GM23338 (cell line): ENCODE data around the gene TMEM209. TPM values are rescaled to one million over a fixed set of nuclear protein-coding genes. Genes with fewer than 3 reads are reported as not detected.

Experiments
- ATAC-seq: fragments of 200-7000 bp; cut with Tn5 transposase; 3 replicates; pipeline ENCODE4 v1.9.1; 2020
- DNase-seq: peaks from one replicate; pipeline ENCODE4 v3.0.0-alpha.2; 2015; ENCODE audit warnings: low spot score
- H2AFZ ChIP-seq: fragments of 200-600 bp; sonication (generic); 2 replicates; pipeline ENCODE4 v1.8.0; 2016; ENCODE audit warnings: antibody characterized with exemption, mild to moderate bottlenecking, moderate library complexity
- H3F3A ChIP-seq: fragments of 200-600 bp; sonication (generic); replicated peaks from 2 replicates; pipeline ENCODE4 v1.8.0; 2017; ENCODE audit warnings: antibody characterized with exemption, mixed run types, low read depth
- H3K27ac ChIP-seq: fragments of 200-600 bp; sonication (generic); 2 replicates; pipeline ENCODE4 v1.6.1; 2016; ENCODE audit warnings: low read depth
- H3K27me3 ChIP-seq: fragments of 200-600 bp; sonication (generic); 2 replicates; pipeline ENCODE4 v1.8.0; 2016; ENCODE audit warnings: mild to moderate bottlenecking, mixed run types, moderate library complexity; ENCODE audit not compliant: insufficient read depth
- H3K36me3 ChIP-seq: fragments of 200-600 bp; sonication (generic); 2 replicates; pipeline ENCODE4 v1.8.0; 2016; ENCODE audit warnings: mild to moderate bottlenecking; ENCODE audit not compliant: insufficient read depth
- H3K4me1 ChIP-seq: fragments of 200-600 bp; sonication (generic); 2 replicates; pipeline ENCODE4 v1.8.0; 2016; ENCODE audit warnings: mild to moderate bottlenecking, moderate library complexity; ENCODE audit not compliant: insufficient read depth
- H3K4me2 ChIP-seq: fragments of 200-600 bp; sonication (generic); 2 replicates; pipeline ENCODE4 v1.7.1; 2017; ENCODE audit warnings: mixed run types
- H3K4me3 ChIP-seq: fragments of 200-600 bp; sonication (generic); 2 replicates; pipeline ENCODE4 v1.6.1; 2016; ENCODE audit warnings: mixed run types
- H3K79me2 ChIP-seq: fragments of 200-600 bp; sonication (generic); replicated peaks from 2 replicates; pipeline ENCODE4 v1.8.0; 2017; ENCODE audit warnings: mild to moderate bottlenecking; ENCODE audit not compliant: insufficient read depth
- H3K9me2 ChIP-seq: fragments of 200-600 bp; sonication (generic); 2 replicates; pipeline ENCODE4 v1.8.0; 2017; ENCODE audit not compliant: insufficient read depth
- H4K20me1 ChIP-seq: fragments of 200-600 bp; sonication (generic); replicated peaks from 2 replicates; pipeline ENCODE4 v1.8.0; 2017; ENCODE audit warnings: mild to moderate bottlenecking; ENCODE audit not compliant: insufficient read depth
- H3K27ac Mint-ChIP-seq: 2 replicates; pipeline ENCODE4 v1.8.0; 2020; ENCODE audit warnings: inconsistent platforms, mild to moderate bottlenecking, moderate library complexity, mixed read lengths
- H3K27me3 Mint-ChIP-seq: 3 replicates; pipeline ENCODE4 v1.8.0; 2022; ENCODE audit warnings: low read depth, mild to moderate bottlenecking, moderate library complexity, mixed read lengths, inconsistent platforms; ENCODE audit not compliant: insufficient read depth, poor library complexity
- H3K36me3 Mint-ChIP-seq: 3 replicates; pipeline ENCODE4 v1.8.0; 2021; ENCODE audit warnings: low read depth, mild to moderate bottlenecking, inconsistent platforms, moderate library complexity, mixed read lengths
- H3K4me1 Mint-ChIP-seq: 3 replicates; pipeline ENCODE4 v1.8.0; 2020; ENCODE audit warnings: mild to moderate bottlenecking, inconsistent platforms, mixed read lengths
- H3K4me3 Mint-ChIP-seq: 3 replicates; pipeline ENCODE4 v1.8.0; 2021; ENCODE audit warnings: moderate library complexity, mild to moderate bottlenecking, inconsistent platforms, mixed read lengths
- H3K9me3 Mint-ChIP-seq: 3 replicates; pipeline ENCODE4 v1.8.0; 2020; ENCODE audit warnings: moderate library complexity, mild to moderate bottlenecking, inconsistent platforms, mixed read lengths
- EZH2 ChIP-seq: fragments of 200-600 bp; sonication (generic); IDR thresholded peaks from one replicate; pipeline ENCODE4 v1.8.0; 2017; ENCODE audit warnings: antibody characterized with exemption, mild to moderate bottlenecking, low read depth; ENCODE audit not compliant: unreplicated experiment
- JUNB ChIP-seq: IDR thresholded peaks from one replicate; pipeline ENCODE4 v1.6.1; 2016; ENCODE audit warnings: antibody characterized with exemption; ENCODE audit not compliant: unreplicated experiment
- polyA plus RNA-seq: library from polyadenylated mRNA; unstranded; fragments of >200 nt; fragmentation: Nextera tagmentation; extraction: Ambion mirVana; gene quantifications from 2 replicates; pipeline ENCODE4 v1.2.1, GENCODE V29; 2016
- total RNA-seq: library from RNA; depleted of rRNA; stranded (reverse); fragments of >200 nt; shearing (Covaris generic); gene quantifications from 2 replicates; pipeline ENCODE4 v1.2.3, GENCODE V29; 2014
- TF ChIP-seq, protein P1 (sequence below): fragments of 250-450 bp; sonication (Bioruptor Pico); IDR thresholded peaks from 2 replicates; pipeline ENCODE4 v1.5.0; 2020; ENCODE audit warnings: mild to moderate bottlenecking, moderate library complexity
- TF ChIP-seq, protein P2 (sequence below): IDR thresholded peaks from 2 replicates; pipeline ENCODE4 v1.6.1; 2016; ENCODE audit warnings: antibody characterized with exemption

The TMEM209 gene
- total and polyA plus RNA-seq, 2 experiments from 2014 or later: 18.6 to 26.2 TPM

- TF ChIP-seq, protein P1, sequence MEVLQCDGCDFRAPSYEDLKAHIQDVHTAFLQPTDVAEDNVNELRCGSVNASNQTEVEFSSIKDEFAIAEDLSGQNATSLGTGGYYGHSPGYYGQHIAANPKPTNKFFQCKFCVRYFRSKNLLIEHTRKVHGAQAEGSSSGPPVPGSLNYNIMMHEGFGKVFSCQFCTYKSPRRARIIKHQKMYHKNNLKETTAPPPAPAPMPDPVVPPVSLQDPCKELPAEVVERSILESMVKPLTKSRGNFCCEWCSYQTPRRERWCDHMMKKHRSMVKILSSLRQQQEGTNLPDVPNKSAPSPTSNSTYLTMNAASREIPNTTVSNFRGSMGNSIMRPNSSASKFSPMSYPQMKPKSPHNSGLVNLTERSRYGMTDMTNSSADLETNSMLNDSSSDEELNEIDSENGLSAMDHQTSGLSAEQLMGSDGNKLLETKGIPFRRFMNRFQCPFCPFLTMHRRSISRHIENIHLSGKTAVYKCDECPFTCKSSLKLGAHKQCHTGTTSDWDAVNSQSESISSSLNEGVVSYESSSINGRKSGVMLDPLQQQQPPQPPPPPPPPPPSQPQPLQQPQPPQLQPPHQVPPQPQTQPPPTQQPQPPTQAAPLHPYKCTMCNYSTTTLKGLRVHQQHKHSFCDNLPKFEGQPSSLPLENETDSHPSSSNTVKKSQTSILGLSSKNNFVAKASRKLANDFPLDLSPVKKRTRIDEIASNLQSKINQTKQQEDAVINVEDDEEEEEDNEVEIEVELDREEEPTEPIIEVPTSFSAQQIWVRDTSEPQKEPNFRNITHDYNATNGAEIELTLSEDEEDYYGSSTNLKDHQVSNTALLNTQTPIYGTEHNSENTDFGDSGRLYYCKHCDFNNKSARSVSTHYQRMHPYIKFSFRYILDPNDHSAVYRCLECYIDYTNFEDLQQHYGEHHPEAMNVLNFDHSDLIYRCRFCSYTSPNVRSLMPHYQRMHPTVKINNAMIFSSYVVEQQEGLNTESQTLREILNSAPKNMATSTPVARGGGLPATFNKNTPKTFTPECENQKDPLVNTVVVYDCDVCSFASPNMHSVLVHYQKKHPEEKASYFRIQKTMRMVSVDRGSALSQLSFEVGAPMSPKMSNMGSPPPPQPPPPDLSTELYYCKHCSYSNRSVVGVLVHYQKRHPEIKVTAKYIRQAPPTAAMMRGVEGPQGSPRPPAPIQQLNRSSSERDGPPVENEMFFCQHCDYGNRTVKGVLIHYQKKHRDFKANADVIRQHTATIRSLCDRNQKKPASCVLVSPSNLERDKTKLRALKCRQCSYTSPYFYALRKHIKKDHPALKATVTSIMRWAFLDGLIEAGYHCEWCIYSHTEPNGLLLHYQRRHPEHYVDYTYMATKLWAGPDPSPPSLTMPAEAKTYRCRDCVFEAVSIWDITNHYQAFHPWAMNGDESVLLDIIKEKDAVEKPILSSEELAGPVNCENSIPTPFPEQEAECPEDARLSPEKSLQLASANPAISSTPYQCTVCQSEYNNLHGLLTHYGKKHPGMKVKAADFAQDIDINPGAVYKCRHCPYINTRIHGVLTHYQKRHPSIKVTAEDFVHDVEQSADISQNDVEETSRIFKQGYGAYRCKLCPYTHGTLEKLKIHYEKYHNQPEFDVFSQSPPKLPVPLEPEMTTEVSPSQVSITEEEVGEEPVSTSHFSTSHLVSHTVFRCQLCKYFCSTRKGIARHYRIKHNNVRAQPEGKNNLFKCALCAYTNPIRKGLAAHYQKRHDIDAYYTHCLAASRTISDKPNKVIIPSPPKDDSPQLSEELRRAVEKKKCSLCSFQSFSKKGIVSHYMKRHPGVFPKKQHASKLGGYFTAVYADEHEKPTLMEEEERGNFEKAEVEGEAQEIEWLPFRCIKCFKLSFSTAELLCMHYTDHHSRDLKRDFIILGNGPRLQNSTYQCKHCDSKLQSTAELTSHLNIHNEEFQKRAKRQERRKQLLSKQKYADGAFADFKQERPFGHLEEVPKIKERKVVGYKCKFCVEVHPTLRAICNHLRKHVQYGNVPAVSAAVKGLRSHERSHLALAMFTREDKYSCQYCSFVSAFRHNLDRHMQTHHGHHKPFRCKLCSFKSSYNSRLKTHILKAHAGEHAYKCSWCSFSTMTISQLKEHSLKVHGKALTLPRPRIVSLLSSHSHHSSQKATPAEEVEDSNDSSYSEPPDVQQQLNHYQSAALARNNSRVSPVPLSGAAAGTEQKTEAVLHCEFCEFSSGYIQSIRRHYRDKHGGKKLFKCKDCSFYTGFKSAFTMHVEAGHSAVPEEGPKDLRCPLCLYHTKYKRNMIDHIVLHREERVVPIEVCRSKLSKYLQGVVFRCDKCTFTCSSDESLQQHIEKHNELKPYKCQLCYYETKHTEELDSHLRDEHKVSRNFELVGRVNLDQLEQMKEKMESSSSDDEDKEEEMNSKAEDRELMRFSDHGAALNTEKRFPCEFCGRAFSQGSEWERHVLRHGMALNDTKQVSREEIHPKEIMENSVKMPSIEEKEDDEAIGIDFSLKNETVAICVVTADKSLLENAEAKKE (CRISPR knock-in tag): no peak
- TF ChIP-seq, protein P2, sequence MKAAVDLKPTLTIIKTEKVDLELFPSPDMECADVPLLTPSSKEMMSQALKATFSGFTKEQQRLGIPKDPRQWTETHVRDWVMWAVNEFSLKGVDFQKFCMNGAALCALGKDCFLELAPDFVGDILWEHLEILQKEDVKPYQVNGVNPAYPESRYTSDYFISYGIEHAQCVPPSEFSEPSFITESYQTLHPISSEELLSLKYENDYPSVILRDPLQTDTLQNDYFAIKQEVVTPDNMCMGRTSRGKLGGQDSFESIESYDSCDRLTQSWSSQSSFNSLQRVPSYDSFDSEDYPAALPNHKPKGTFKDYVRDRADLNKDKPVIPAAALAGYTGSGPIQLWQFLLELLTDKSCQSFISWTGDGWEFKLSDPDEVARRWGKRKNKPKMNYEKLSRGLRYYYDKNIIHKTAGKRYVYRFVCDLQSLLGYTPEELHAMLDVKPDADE: no peak
- TF ChIP-seq EZH2: no peak
- TF ChIP-seq JUNB: peak; percentile 51
These were observed 63.9 kb downstream of the TMEM209 start (continued) for GRCh38 chr7:130141161-130141883.

GRCh38 chr7:130140551-130141160, 64.5 kb downstream of the TMEM209 start:
- Mint-ChIP-seq H3K27me3 (peaks cover 11% of the 10 kb centered on the region), H3K36me3 (peaks cover 3% of the 10 kb centered on the region; the same call in 2 of the 3 replicates), H3K4me1 (peaks cover 32% of the 10 kb centered on the region), H3K9me3 (no peaks in the 10 kb centered on the region), H3K27ac (peak overlapping the region; percentile 62; the same call in 1 of the 2 replicates), H3K4me3 (peak overlapping the region; percentile 71)
- Histone ChIP-seq H3K36me3 (no peaks in the 10 kb centered on the region), H4K20me1 (no peaks in the 10 kb centered on the region), H3K9me2 (no peaks in the 10 kb centered on the region), H2AFZ (peak overlapping the region; percentile 95), H3K4me2 (peak overlapping the region; percentile 90), H3K4me1 (peaks cover 5% of the 10 kb centered on the region; the same call in 1 of the 2 replicates), H3K27ac (no peak overlapping the region), H3K79me2 (no peaks in the 10 kb centered on the region), H3K4me3 (peak overlapping the region; percentile 68), H3K27me3 (peaks cover 22% of the 10 kb centered on the region), H3F3A (0 out of 2 replicates have a peak, but pooled peaks cover 3% of the 10 kb centered on the region)
- DNase-seq: peak; percentile 54
- ATAC-seq: peak; percentile 25
- TF ChIP-seq, protein P1 (CRISPR knock-in tag): no peak
- TF ChIP-seq EZH2: peak; percentile 32
